ENCODE measurements around the gene ACAD11.

DNA sequence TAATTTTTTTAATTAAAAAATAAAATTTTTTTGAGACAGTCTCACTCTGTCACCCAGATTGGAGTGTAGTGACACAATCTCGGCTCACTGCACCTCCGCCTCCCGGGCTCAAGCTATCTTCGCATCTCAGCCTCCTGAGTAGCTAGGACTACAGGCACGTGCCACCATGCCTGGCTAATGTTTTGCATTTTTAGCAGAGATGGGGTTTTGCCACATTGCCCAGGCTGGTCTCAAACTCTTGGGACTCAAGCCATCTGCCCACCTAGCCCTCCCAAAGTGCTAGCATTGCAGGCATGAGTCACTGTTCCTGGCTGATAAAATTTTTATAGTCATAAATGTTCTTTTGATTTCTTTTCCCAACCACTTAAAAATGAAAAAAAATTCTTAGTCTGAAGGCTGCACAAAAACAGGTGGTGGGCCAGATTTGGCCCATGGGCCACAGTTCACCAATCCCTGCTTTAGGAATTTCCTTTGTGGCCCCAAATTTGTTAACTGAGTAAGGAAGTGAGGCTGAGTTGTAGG lies 9.7 kb upstream of the ACAD11 start:
- TF ChIP-seq, protein P1, sequence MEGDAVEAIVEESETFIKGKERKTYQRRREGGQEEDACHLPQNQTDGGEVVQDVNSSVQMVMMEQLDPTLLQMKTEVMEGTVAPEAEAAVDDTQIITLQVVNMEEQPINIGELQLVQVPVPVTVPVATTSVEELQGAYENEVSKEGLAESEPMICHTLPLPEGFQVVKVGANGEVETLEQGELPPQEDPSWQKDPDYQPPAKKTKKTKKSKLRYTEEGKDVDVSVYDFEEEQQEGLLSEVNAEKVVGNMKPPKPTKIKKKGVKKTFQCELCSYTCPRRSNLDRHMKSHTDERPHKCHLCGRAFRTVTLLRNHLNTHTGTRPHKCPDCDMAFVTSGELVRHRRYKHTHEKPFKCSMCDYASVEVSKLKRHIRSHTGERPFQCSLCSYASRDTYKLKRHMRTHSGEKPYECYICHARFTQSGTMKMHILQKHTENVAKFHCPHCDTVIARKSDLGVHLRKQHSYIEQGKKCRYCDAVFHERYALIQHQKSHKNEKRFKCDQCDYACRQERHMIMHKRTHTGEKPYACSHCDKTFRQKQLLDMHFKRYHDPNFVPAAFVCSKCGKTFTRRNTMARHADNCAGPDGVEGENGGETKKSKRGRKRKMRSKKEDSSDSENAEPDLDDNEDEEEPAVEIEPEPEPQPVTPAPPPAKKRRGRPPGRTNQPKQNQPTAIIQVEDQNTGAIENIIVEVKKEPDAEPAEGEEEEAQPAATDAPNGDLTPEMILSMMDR (conservative IDR thresholded peaks at IDR 0.05; ENCODE audit: low read length): no peak
- TF ChIP-seq EZH2phosphoT487 (IDR thresholded peaks at IDR 0.05; ENCODE audit: borderline replicate concordance, low read depth, low read length): no peak

Data from OCI-LY7 (cell line).